IMR-90 (cell line): Measurements from ENCODE around the gene LDLRAD4. TPM values are rescaled to one million over a fixed set of nuclear protein-coding genes. Genes with fewer than 3 reads are reported as not detected.

Experiments used
- ATAC-seq: fragments of 200-7000 bp; cut with Tn5 transposase; 2 replicates; pipeline ENCODE4 v1.9.1; 2020; ENCODE audit warnings: low read depth, mild to moderate bottlenecking, moderate library complexity
- BruUV-seq: library from RNA; stranded (reverse); fragments of 400-500 nt; replicated peaks from 2 replicates; lab custom pipeline; 2021; lab: Mats Ljungman, UMichigan
- CTCF ChIA-PET: fragments of 300-600 bp; formaldehyde crosslinking; extraction: SDS; loops from one replicate; lab custom pipeline; 2021; ENCODE audit warnings: antibody characterized with exemption; lab: Yijun Ruan, JAX
- POLR2A ChIA-PET: fragments of 300-600 bp; sonication (Branson Sonifier 250); formaldehyde crosslinking; loops from one replicate; lab custom pipeline; 2022; ENCODE audit warnings: antibody characterized with exemption; ENCODE audit not compliant: unreplicated experiment; lab: Charles Lee
- DNase-seq: peaks from one replicate; pipeline ENCODE4 v3.0.0; 2013
- H2AFZ ChIP-seq: replicated peaks from 2 replicates; pipeline ENCODE3; 2013; ENCODE audit warnings: low read length, mild to moderate bottlenecking; ENCODE audit not compliant: poor library complexity
- H2AK5ac ChIP-seq: 2 replicates; pipeline ENCODE4 v1.6.1; 2013; ENCODE audit warnings: low read depth, low read length, inconsistent platforms
- H2AK9ac ChIP-seq: replicated peaks from 2 replicates; pipeline ENCODE3; 2013; ENCODE audit warnings: mild to moderate bottlenecking, low read depth, low read length, moderate library complexity; ENCODE audit not compliant: poor library complexity
- H2BK120ac ChIP-seq: 2 replicates; pipeline ENCODE4 v1.6.1; 2013; ENCODE audit warnings: low read depth, low read length, inconsistent platforms
- H2BK15ac ChIP-seq: 3 replicates; pipeline ENCODE4 v1.6.1; 2013; ENCODE audit warnings: low read depth, low read length, inconsistent platforms
- H2BK20ac ChIP-seq: 2 replicates; pipeline ENCODE4 v1.6.1; 2013; ENCODE audit warnings: low read depth, mild to moderate bottlenecking, inconsistent platforms, low read length, moderate library complexity
- H2BK5ac ChIP-seq: 2 replicates; pipeline ENCODE4 v1.6.1; 2013; ENCODE audit warnings: mild to moderate bottlenecking, low read depth, low read length, inconsistent platforms; ENCODE audit not compliant: poor library complexity, severe bottlenecking
- H3K14ac ChIP-seq: replicated peaks from 2 replicates; pipeline ENCODE4 v1.6.1; 2013; ENCODE audit warnings: low read depth, low read length, inconsistent platforms
- H3K18ac ChIP-seq: 2 replicates; pipeline ENCODE4 v1.6.1; 2013; ENCODE audit warnings: low read depth, low read length, control low read depth
- H3K23ac ChIP-seq: 2 replicates; pipeline ENCODE4 v1.6.1; 2013; ENCODE audit warnings: low read depth, low read length, inconsistent platforms
- H3K27ac ChIP-seq: 2 replicates; pipeline ENCODE4 v1.5.1; 2013; ENCODE audit warnings: mild to moderate bottlenecking, control low read depth, low read length; ENCODE audit not compliant: insufficient read depth
- H3K27me3 ChIP-seq: 2 replicates; pipeline ENCODE4 v1.6.1; 2013; ENCODE audit warnings: low read length; ENCODE audit not compliant: control insufficient read depth, insufficient read depth
- H3K36me3 ChIP-seq: 2 replicates; pipeline ENCODE4 v1.6.1; 2013; ENCODE audit warnings: low read length, mixed read lengths; ENCODE audit not compliant: control insufficient read depth, insufficient read depth
- H3K4ac ChIP-seq: 2 replicates; pipeline ENCODE4 v1.6.1; 2013; ENCODE audit warnings: low read depth, low read length, inconsistent platforms
- H3K4me1 ChIP-seq: 2 replicates; pipeline ENCODE4 v1.6.1; 2013; ENCODE audit warnings: low read length, mixed read lengths; ENCODE audit not compliant: control insufficient read depth, insufficient read depth
- H3K4me2 ChIP-seq: 2 replicates; pipeline ENCODE4 v1.6.1; 2013; ENCODE audit warnings: low read depth, mild to moderate bottlenecking, control low read depth, low read length, moderate library complexity
- H3K4me3 ChIP-seq: 2 replicates; pipeline ENCODE4 v1.5.1; 2013; ENCODE audit warnings: low read depth, mild to moderate bottlenecking, control low read depth, low read length, moderate library complexity; ENCODE audit not compliant: insufficient read depth
- H3K56ac ChIP-seq: 2 replicates; pipeline ENCODE4 v1.6.1; 2013; ENCODE audit warnings: low read length, inconsistent platforms; ENCODE audit not compliant: insufficient read depth; ENCODE audit errors: extremely low read depth
- H3K79me1 ChIP-seq, 2 experiments: 2 replicates each; pipeline ENCODE4 v1.6.1; 2013; ENCODE audit warnings: low read length in 2 of 2, inconsistent platforms in 1 of 2, low read depth in 1 of 2
- H3K9ac ChIP-seq: 2 replicates; pipeline ENCODE4 v1.6.1; 2013; ENCODE audit warnings: low read depth, low read length, control low read depth
- H3K9me1 ChIP-seq: 2 replicates; pipeline ENCODE4 v1.6.1; 2013; ENCODE audit warnings: low read length, inconsistent platforms; ENCODE audit not compliant: insufficient read depth
- H3K9me3 ChIP-seq: 2 replicates; pipeline ENCODE4 v1.6.1; 2013; ENCODE audit warnings: low read length; ENCODE audit not compliant: control insufficient read depth, insufficient read depth
- H4K20me1 ChIP-seq: 2 replicates; pipeline ENCODE4 v1.6.1; 2013; ENCODE audit warnings: low read length, inconsistent platforms; ENCODE audit not compliant: insufficient read depth
- H4K5ac ChIP-seq: 2 replicates; pipeline ENCODE4 v1.6.1; 2013; ENCODE audit warnings: mild to moderate bottlenecking, low read depth, low read length, control low read depth
- H4K8ac ChIP-seq, 2 experiments: 2 replicates each; pipeline ENCODE4 v1.6.1; 2013; ENCODE audit warnings: low read depth in 2 of 2, low read length in 2 of 2, control low read depth in 1 of 2, inconsistent platforms in 1 of 2
- H4K91ac ChIP-seq: 2 replicates; pipeline ENCODE4 v1.6.1; 2013; ENCODE audit warnings: low read depth, low read length, inconsistent platforms; ENCODE audit not compliant: insufficient read depth
- WGBS, 2 experiments: methylation state at CpG; one replicate each; pipeline versions ENCODE4 v1.1.5 to v1.1.7; 2013; ENCODE audit warnings: missing lambda C conversion rate in 2 of 2; ENCODE audit not compliant: insufficient read length in 1 of 2; ENCODE audit errors: extremely low coverage in 2 of 2; 5-methylcytosine and 5-hydroxymethylcytosine counted together
- dilution Hi-C: fragments of 300-500 bp; cut with HindIII; formaldehyde crosslinking; loops from one replicate; pipeline ENCODE4 v1.14.3; 2018; ENCODE audit warnings: low sequenced_read_pairs; ENCODE audit not compliant: unreplicated experiment
- in situ Hi-C: fragments of 300-500 bp; cut with MboI; formaldehyde crosslinking; loops from 3 replicates; pipeline ENCODE4 v1.14.3; 2019; ENCODE audit warnings: low sequenced_read_pairs, inconsistent platforms, mixed read lengths
- intact Hi-C: fragments of 100-400 bp; cut with micrococcal nuclease; formaldehyde crosslinking; loops from 2 replicates; pipeline ENCODE4 v1.10.0; 2022
- polyA plus RNA-seq, 3 experiments: library from polyadenylated mRNA; depleted of rRNA; stranded (reverse); fragments of >200 nt; gene quantifications; 2 replicates each; pipeline ENCODE4 v1.2.3, GENCODE V29; 2012; ENCODE audit warnings: low replicate concordance in 1 of 3
- total RNA-seq: library from RNA; depleted of rRNA; stranded (reverse); fragments of >200 nt; gene quantifications from 2 replicates; pipeline ENCODE4 v1.2.3, GENCODE V29; 2012
- TF ChIP-seq, protein P1 (sequence below): fragments of 150-350 bp; IDR thresholded peaks from 2 replicates; pipeline ENCODE4 v1.6.1; 2017; ENCODE audit warnings: mild to moderate bottlenecking, antibody characterized with exemption, low read length, low read depth

Gene LDLRAD4
- total and polyA plus RNA-seq, 2 of the 4 experiments (the other 2 are of a cell fraction) = not detected

DNA sequence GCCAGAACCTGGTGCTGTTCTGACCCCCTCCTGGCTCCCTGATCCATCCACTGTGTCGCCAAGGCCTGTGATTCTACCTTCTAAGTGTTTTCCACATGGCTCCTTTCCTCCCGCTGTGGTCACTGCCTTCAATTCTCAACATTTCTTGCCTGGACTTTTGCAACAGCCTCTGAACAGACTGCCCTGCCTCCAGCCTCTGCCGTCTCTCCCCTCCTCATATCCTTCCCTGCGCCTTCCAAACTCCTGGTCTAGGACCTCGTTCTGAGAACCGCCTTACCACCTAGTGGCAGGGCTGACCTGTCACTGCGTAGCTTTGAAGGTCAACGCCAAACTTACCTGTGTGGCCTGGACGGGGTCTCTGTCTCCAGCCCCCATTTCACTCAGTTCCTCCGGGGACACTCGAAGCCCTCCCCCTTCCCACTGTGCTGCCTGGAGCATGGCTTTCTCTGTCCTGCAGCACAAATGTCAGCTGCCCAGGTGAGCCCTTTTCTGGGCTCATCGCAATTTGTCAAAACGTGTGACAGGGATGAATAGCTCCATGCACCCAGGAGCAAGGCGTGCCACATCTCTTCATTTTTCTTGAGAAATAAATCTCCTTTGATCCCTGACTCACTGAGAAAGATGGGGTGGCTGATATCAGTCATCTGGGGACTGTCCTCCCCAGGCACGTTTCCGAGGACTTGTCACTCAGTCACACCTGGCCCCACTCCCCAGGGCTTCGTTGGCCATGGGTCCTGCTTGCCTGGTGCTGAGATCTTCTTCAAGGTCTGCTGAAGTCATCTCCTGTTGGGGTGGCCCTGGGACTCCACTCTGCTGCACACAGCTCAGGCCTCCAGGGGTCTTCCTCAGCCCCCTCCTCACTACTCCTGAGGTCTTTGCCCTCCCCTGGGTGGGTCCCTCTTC is 46.7 kb downstream of the LDLRAD4 start:
- BruUV-seq = no TSS peak
- dilution Hi-C loops (no loop called here), in situ Hi-C loops (no loop called here), intact Hi-C loops (no loop called here)
- TF ChIP-seq, protein P1, sequence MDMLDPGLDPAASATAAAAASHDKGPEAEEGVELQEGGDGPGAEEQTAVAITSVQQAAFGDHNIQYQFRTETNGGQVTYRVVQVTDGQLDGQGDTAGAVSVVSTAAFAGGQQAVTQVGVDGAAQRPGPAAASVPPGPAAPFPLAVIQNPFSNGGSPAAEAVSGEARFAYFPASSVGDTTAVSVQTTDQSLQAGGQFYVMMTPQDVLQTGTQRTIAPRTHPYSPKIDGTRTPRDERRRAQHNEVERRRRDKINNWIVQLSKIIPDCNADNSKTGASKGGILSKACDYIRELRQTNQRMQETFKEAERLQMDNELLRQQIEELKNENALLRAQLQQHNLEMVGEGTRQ = no peak
- no peak overlapping the region for H3K14ac ChIP-seq
- no peak overlapping the region for H4K8ac ChIP-seq
- no peaks in the 10 kb centered on the region for H3K4me1 ChIP-seq
- no peak overlapping the region for H2BK20ac ChIP-seq
- no peak overlapping the region for H4K5ac ChIP-seq
- no peaks in the 10 kb centered on the region for H3K9me1 ChIP-seq
- H3K4me2 ChIP-seq = no peak overlapping the region
- ATAC-seq (no peak), DNase-seq (no peak)
- H3K36me3 ChIP-seq = no peaks in the 10 kb centered on the region
- H2BK120ac ChIP-seq = no peak overlapping the region
- H3K4ac ChIP-seq = no peak overlapping the region
- CTCF ChIA-PET = interaction anchor here (0.6 kb wide), 1 partner anchor 10 kb away, joined by 8 read pairs; no protein-coding TSS in a partner anchor
- H2AK5ac ChIP-seq = no peak overlapping the region
- H2AK9ac ChIP-seq = no peak overlapping the region
- 83% methylated on average over 8 of the region's 17 CpGs; no CpG with 5 or more reads in 1 of the 2 experiments for WGBS, 2 experiments
- no peak overlapping the region for H3K27ac ChIP-seq
- no peaks in the 10 kb centered on the region for H4K20me1 ChIP-seq
- H2BK15ac ChIP-seq = no peak overlapping the region
- H3K18ac ChIP-seq = no peak overlapping the region
- peaks cover 8% of the 10 kb centered on the region; the same call in 1 of the 2 replicates for H3K27me3 ChIP-seq
- H3K79me1 ChIP-seq = no peaks in the 10 kb centered on the region
- H3K56ac ChIP-seq = no peak overlapping the region
- H3K9ac ChIP-seq = no peak overlapping the region
- POLR2A ChIA-PET = no interaction called here
- no peak overlapping the region for H4K91ac ChIP-seq
- H3K9me3 ChIP-seq = no peaks in the 10 kb centered on the region
- no peak overlapping the region for H3K4me3 ChIP-seq
- H2AFZ ChIP-seq = no peak overlapping the region
- no peak overlapping the region for H3K23ac ChIP-seq
- no peak overlapping the region for H2BK5ac ChIP-seq
